GM12878 (cell line): Measurements from ENCODE around the gene PRSS27. TPM values are rescaled to one million over a fixed set of nuclear protein-coding genes. Genes with fewer than 3 reads are reported as not detected.
"Not testable (repeated sequence)": the region's sequence is repeated elsewhere in the genome, so short reads cannot be mapped to it uniquely, and the experiment has no call there.

Experiments
- ATAC-seq: fragments of 200-7000 bp; cut with Tn5 transposase; 3 replicates; pipeline ENCODE4 v1.9.1; 2020; ENCODE audit warnings: mild to moderate bottlenecking, moderate library complexity
- BruUV-seq: library from RNA; stranded (reverse); fragments of 400-500 nt; replicated peaks from 2 replicates; lab custom pipeline; 2021; lab: Mats Ljungman, UMichigan
- CTCF ChIA-PET: fragments of 300-600 bp; sonication (Branson Sonifier 250); formaldehyde crosslinking; extraction: SDS; loops from one replicate; lab custom pipeline; 2021; ENCODE audit warnings: inconsistent platforms; lab: Yijun Ruan, JAX
- POLR2A ChIA-PET: fragments of 350-600 bp; formaldehyde crosslinking; extraction: SDS; loops from one replicate; lab custom pipeline; 2021; ENCODE audit warnings: inconsistent platforms; lab: Charles Lee
- RAD21 ChIA-PET: fragments of 300-600 bp; sonication (Branson Sonifier 250); formaldehyde crosslinking; loops from one replicate; lab custom pipeline; 2023; ENCODE audit warnings: antibody characterized with exemption; ENCODE audit not compliant: unreplicated experiment; lab: Charles Lee
- SMC1A ChIA-PET: fragments of 300-600 bp; sonication (Branson Sonifier 250); formaldehyde crosslinking; loops from one replicate; lab custom pipeline; 2023; ENCODE audit not compliant: unreplicated experiment, uncharacterized antibody; lab: Charles Lee
- DNase-seq: peaks from one replicate; pipeline ENCODE4 v3.0.0-alpha.2; 2011; ENCODE audit warnings: low read depth, low spot score
- FAIRE-seq: peaks from 3 replicates; lab custom pipeline; 2011; peaks lifted over from hg19 to GRCh38; lab: Jason Lieb, UNC
- H2AFZ ChIP-seq: 2 replicates; pipeline ENCODE4 v1.6.0; 2011; ENCODE audit warnings: low read depth, low read length, control low read depth; ENCODE audit not compliant: control insufficient read depth
- H3K27ac ChIP-seq: 2 replicates; pipeline ENCODE4 v1.5.1; 2011; ENCODE audit warnings: control low read depth; ENCODE audit not compliant: control insufficient read depth, insufficient read depth
- H3K27me3 ChIP-seq, 2 experiments: replicated peaks in 1 of 2; 2 replicates each; pipeline versions ENCODE4 v1.6.0 to v1.6.1; 2011; ENCODE audit warnings: low read length in 1 of 2; ENCODE audit not compliant: control insufficient read depth in 2 of 2, insufficient read depth in 2 of 2
- H3K36me3 ChIP-seq, 2 experiments: 2 replicates each; pipeline ENCODE4 v1.5.1; 2011; ENCODE audit warnings: low read length in 1 of 2; ENCODE audit not compliant: control insufficient read depth in 2 of 2, insufficient read depth in 2 of 2
- H3K4me1 ChIP-seq: 2 replicates; pipeline ENCODE4 v1.6.1; 2011; ENCODE audit warnings: mild to moderate bottlenecking, low read length, moderate library complexity, mixed read lengths; ENCODE audit not compliant: control insufficient read depth, insufficient read depth
- H3K4me2 ChIP-seq: 2 replicates; pipeline ENCODE4 v1.6.0; 2011; ENCODE audit warnings: control low read depth; ENCODE audit not compliant: control insufficient read depth, insufficient read depth
- H3K4me3 ChIP-seq: fragments of 200-600 bp; sonication (generic); 2 replicates; pipeline ENCODE4 v1.5.1; 2016
- H3K79me2 ChIP-seq: 2 replicates; pipeline ENCODE4 v1.6.0; 2011; ENCODE audit warnings: low read length; ENCODE audit not compliant: control insufficient read depth, insufficient read depth
- H3K9ac ChIP-seq: 2 replicates; pipeline ENCODE4 v1.8.0; 2011; ENCODE audit warnings: low read length, control low read depth, mixed read lengths; ENCODE audit not compliant: control insufficient read depth, insufficient read depth
- H3K9me3 ChIP-seq: replicated peaks from 3 replicates; pipeline ENCODE4 v1.5.1; 2011; ENCODE audit warnings: mild to moderate bottlenecking, low read length; ENCODE audit not compliant: control insufficient read depth, insufficient read depth
- H4K20me1 ChIP-seq: 2 replicates; pipeline ENCODE4 v1.6.0; 2011; ENCODE audit not compliant: control insufficient read depth, insufficient read depth
- MEF2B ChIP-seq: fragments of 450-650 bp; IDR thresholded peaks from 2 replicates; pipeline ENCODE4 v1.6.1; 2018; ENCODE audit warnings: mild to moderate bottlenecking, moderate library complexity; ENCODE audit not compliant: partially characterized antibody, poor library complexity, severe bottlenecking
- POU2F2 ChIP-seq: IDR thresholded peaks from 3 replicates; pipeline ENCODE4 v1.6.1; 2011; ENCODE audit warnings: low read depth, mild to moderate bottlenecking, low read length, borderline replicate concordance
- PRDM15 ChIP-seq: fragments of 450-650 bp; formaldehyde crosslinking; IDR thresholded peaks from 2 replicates; pipeline ENCODE4 v1.4.0; 2020; ENCODE audit warnings: mild to moderate bottlenecking, moderate library complexity
- RCOR1 ChIP-seq: conservative IDR thresholded peaks from 2 replicates; pipeline ENCODE4 v1.6.1; 2012; ENCODE audit warnings: low read depth, low read length, improper control_type of control experiment
- RUNX3 ChIP-seq: IDR thresholded peaks from 2 replicates; pipeline ENCODE4 v1.6.1; 2012; ENCODE audit warnings: low read length, inconsistent platforms
- TCF3 ChIP-seq: IDR thresholded peaks from 2 replicates; pipeline ENCODE4 v1.6.1; 2012; ENCODE audit warnings: low read depth, mild to moderate bottlenecking, low read length, borderline replicate concordance; ENCODE audit not compliant: insufficient read depth
- WGBS: methylation state at CpG from one replicate; pipeline ENCODE4 v1.1.6; 2016; ENCODE audit warnings: low lambda C conversion rate; ENCODE audit not compliant: insufficient replicate concordance, insufficient coverage; ENCODE audit errors: missing lambda C conversion rate; 5-methylcytosine and 5-hydroxymethylcytosine counted together
- in situ Hi-C: fragments of 300-500 bp; cut with MboI; formaldehyde crosslinking; loops from 9 replicates; pipeline ENCODE4 v1.14.3; 2018; ENCODE audit warnings: mixed read lengths
- intact Hi-C: fragments of 100-400 bp; cut with micrococcal nuclease; formaldehyde crosslinking; loops from one replicate; pipeline ENCODE4 v1.14.2; 2022; ENCODE audit not compliant: unreplicated experiment
- polyA plus RNA-seq, 11 experiments: library from polyadenylated mRNA; depleted of rRNA in 4 of 11; unstranded in 6 of 11; stranded (reverse) in 5 of 11; fragments of >200 nt; fragmentation: Nextera tagmentation in 4 of 11; fragmentation: Illumina TruSeq in 1 of 11; extraction: Ambion mirVana in 4 of 11; extraction: Trizol in 1 of 11; gene quantifications; 1 replicate in 1 of 11; 2 replicates in 10 of 11; pipeline versions ENCODE4 v1.2.1 to v1.2.3, GENCODE V29; 2011 to 2016; ENCODE audit warnings: inconsistent platforms in 2 of 11, missing spikeins in 2 of 11, low read depth in 1 of 11
- total RNA-seq, 4 experiments: library from RNA; depleted of rRNA in 3 of 4; stranded (reverse); fragments of >200 nt in 3 of 4; fragmentation: Illumina TruSeq in 1 of 4; extraction: Trizol in 1 of 4; gene quantifications; 2 replicates each; pipeline versions ENCODE4 v1.2.1 to v1.2.3, GENCODE V29; 2013 to 2021

The PRSS27 gene
- total and polyA plus RNA-seq, 10 of the 15 experiments (the other 5 are each of a cell fraction or from before 2014, with no cell fraction given) = 0.18 to 1.8 (median 0.51) TPM; not detected in 2

- no peak for TF ChIP-seq PRDM15 (CRISPR knock-in tag)
Observed at GRCh38 chr16:2690852-2691251, 29.2 kb downstream of the PRSS27 start (continued).

- CTCF ChIA-PET = no interaction called here
- Histone ChIP-seq H3K4me3 (no peak overlapping the region), H3K36me3 (peaks cover 0 to 15% of the 10 kb centered on the region in 2 experiments; a peak in 2 of 4 replicates), H2AFZ (no peak overlapping the region), H4K20me1 (peaks cover 7% of the 10 kb centered on the region; the same call in 1 of the 2 replicates), H3K79me2 (peaks cover 35% of the 10 kb centered on the region), H3K4me2 (no peak overlapping the region), H3K27ac (no peak overlapping the region), H3K4me1 (peaks cover 6% of the 10 kb centered on the region), H3K9me3 (no peaks in the 10 kb centered on the region), H3K9ac (no peak overlapping the region), H3K27me3 (no peaks in the 10 kb centered on the region)
- POLR2A ChIA-PET = no interaction called here
- WGBS = 91% methylated on average over 36 of the region's 36 CpGs
- RAD21 ChIA-PET = no interaction called here
- ATAC-seq (no peak), FAIRE-seq (no peak), DNase-seq (no peak)
- intact Hi-C loops (loop anchor here (10.0 kb wide), 1 partner anchor 155 kb away; the partner anchor contains the start of genes CEMP1 and PDPK1), in situ Hi-C loops (no loop called here)
- SMC1A ChIA-PET = no interaction called here
- BruUV-seq = no TSS peak
- TF ChIP-seq TCF3 (no peak), RCOR1 (no peak), POU2F2 (no peak), MEF2B (no peak), RUNX3 (no peak)
Observed at GRCh38 chr16:2689968-2690801, 29.8 kb downstream of the PRSS27 start.

DNA sequence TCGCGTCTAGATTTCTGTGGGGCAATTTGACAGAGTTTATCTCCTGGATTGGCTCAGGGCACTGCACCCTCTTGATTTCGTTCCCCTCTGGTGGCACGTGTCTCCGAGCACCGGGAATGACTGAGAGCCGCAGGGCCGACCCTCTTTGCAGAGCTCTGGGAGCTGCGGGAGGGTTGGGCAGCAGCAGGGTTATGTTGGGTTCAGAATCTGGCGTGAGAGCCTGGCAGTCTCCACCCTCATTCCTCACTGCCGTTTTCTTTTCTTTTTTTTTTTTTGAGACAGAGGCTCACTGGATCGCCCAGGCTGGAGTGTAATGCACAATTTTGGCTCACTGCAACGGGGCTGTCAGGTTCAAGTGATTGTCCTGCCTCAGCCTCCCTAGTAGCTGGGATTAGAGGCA lies 30.6 kb downstream of the PRSS27 start:
- H3K9ac ChIP-seq, POLR2A ChIA-PET, H3K9me3 ChIP-seq, H2AFZ ChIP-seq, H3K4me1 ChIP-seq, H3K27me3 ChIP-seq, H4K20me1 ChIP-seq, H3K4me3 ChIP-seq, H3K27ac ChIP-seq, CTCF ChIA-PET, BruUV-seq, DNase-seq, H3K4me2 ChIP-seq, FAIRE-seq, ATAC-seq, RAD21 ChIA-PET, SMC1A ChIA-PET, in situ Hi-C loops: not testable (repeated sequence)
- Histone ChIP-seq H3K79me2 (peaks cover 40% of the 10 kb centered on the region), H3K36me3 (peaks cover 0 to 15% of the 10 kb centered on the region in 2 experiments; a peak in 2 of 4 replicates)
- 100% methylated on average over 1 of the region's 13 CpGs for WGBS
- intact Hi-C loops = loop anchor here (10.0 kb wide), 1 partner anchor 155 kb away; the partner anchor contains the start of genes CEMP1 and PDPK1
